Astrocyte (in vitro differentiated cells and primary cell): ENCODE measurements around the gene PARP1.

Experiments used
- EZH2 ChIP-seq: IDR thresholded peaks from 2 replicates; pipeline ENCODE4 v1.6.1; 2012; ENCODE audit warnings: mild to moderate bottlenecking, low read length, inconsistent platforms; ENCODE audit not compliant: insufficient read depth
- TF ChIP-seq, protein P1 (sequence below): IDR thresholded peaks from 2 replicates; pipeline ENCODE4 v1.5.1; 2011; ENCODE audit warnings: low read depth, mild to moderate bottlenecking, inconsistent platforms, low read length, moderate library complexity; ENCODE audit not compliant: insufficient read depth

DNA sequence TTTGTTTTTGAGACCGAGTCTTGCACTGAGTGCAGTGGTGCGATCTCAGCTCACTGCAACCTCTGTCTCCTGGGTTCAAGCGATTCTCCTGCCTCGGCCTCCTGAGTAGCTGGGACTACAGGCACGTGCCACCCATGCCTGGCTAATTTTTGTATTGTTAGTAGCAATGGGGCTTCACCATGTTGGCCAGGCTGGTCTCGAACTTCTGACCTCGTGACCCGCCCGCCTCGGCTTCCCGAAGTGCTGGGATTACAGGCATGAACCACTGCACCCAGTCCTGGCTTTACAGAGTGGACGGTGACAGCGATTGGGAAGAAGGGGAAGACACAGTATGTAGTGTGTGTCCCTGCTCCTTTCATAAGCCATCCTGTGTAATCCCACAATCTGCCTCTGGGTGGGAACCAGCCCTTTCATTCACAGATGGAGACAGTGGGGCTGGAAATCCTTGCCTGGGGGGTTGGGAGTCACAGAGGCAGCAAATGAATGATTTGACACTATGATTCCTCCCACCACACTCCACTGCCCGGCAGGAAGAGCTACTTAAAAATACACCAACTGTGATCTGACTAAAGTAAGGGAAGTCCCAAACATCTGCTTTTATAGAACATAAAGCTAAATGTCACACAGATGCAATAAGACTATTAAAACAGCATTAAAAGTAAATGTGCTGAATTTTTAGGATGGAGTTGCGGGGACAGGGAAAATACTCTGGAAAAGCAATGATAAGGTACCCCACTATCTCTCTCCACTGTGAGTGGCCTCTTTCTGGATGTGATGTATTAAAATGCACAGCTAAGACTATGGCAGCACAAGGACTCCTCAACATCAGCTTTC lies 4.5 kb downstream of the PARP1 start:
- TF ChIP-seq, protein P1, sequence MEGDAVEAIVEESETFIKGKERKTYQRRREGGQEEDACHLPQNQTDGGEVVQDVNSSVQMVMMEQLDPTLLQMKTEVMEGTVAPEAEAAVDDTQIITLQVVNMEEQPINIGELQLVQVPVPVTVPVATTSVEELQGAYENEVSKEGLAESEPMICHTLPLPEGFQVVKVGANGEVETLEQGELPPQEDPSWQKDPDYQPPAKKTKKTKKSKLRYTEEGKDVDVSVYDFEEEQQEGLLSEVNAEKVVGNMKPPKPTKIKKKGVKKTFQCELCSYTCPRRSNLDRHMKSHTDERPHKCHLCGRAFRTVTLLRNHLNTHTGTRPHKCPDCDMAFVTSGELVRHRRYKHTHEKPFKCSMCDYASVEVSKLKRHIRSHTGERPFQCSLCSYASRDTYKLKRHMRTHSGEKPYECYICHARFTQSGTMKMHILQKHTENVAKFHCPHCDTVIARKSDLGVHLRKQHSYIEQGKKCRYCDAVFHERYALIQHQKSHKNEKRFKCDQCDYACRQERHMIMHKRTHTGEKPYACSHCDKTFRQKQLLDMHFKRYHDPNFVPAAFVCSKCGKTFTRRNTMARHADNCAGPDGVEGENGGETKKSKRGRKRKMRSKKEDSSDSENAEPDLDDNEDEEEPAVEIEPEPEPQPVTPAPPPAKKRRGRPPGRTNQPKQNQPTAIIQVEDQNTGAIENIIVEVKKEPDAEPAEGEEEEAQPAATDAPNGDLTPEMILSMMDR, result peak; percentile 25
- TF ChIP-seq EZH2, result no peak
